B cell (primary cell): ENCODE data around the gene PUS3.

Experiments used
- EZH2 ChIP-seq: IDR thresholded peaks from 2 replicates; pipeline ENCODE4 v1.6.1; 2012; ENCODE audit warnings: borderline replicate concordance, low read depth, mild to moderate bottlenecking, moderate library complexity, low read length; ENCODE audit not compliant: insufficient read depth, poor library complexity, severe bottlenecking
- TF ChIP-seq, protein P1 (sequence below): fragments of 200-600 bp; IDR thresholded peaks from one replicate; pipeline ENCODE4 v1.8.0; 2022; ENCODE audit warnings: antibody characterized with exemption, mild to moderate bottlenecking

DNA sequence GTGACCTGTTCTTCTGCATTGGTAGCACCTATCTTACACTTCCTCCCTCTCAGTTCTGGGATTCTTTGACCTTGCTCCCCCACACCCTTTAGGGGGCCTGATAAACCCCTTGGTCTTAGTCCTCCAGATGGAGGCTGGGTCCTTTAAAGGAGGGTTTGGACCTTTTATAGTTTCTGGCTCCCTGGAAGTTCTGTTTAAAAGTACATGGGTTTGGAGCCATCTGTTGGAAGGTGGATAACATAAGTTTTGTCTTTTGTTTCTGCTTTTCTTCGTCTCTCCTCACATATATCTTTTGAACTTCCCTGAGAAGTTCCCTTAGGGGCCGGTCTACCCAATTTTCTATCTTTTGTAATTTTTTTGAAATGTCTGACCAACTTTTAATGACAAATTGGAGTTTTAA lies 33.5 kb downstream of the PUS3 start:
- TF ChIP-seq, protein P1, sequence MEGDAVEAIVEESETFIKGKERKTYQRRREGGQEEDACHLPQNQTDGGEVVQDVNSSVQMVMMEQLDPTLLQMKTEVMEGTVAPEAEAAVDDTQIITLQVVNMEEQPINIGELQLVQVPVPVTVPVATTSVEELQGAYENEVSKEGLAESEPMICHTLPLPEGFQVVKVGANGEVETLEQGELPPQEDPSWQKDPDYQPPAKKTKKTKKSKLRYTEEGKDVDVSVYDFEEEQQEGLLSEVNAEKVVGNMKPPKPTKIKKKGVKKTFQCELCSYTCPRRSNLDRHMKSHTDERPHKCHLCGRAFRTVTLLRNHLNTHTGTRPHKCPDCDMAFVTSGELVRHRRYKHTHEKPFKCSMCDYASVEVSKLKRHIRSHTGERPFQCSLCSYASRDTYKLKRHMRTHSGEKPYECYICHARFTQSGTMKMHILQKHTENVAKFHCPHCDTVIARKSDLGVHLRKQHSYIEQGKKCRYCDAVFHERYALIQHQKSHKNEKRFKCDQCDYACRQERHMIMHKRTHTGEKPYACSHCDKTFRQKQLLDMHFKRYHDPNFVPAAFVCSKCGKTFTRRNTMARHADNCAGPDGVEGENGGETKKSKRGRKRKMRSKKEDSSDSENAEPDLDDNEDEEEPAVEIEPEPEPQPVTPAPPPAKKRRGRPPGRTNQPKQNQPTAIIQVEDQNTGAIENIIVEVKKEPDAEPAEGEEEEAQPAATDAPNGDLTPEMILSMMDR: no peak
- TF ChIP-seq EZH2: no peak
